K562 (cell line): ENCODE measurements around the gene BBX. TPM values are rescaled to one million over a fixed set of nuclear protein-coding genes. Genes with fewer than 3 reads are reported as not detected.

Experiments
- ATAC-seq: fragments of 200-7000 bp; cut with Tn5 transposase; 3 replicates; pipeline ENCODE4 v1.9.1; 2020; ENCODE audit warnings: moderate library complexity
- BruUV-seq: library from RNA; stranded (reverse); fragments of 400-500 nt; replicated peaks from 2 replicates; lab custom pipeline; 2021; lab: Mats Ljungman, UMichigan
- CTCF ChIA-PET: fragments of 300-600 bp; formaldehyde crosslinking; extraction: SDS; loops from one replicate; lab custom pipeline; 2021; ENCODE audit warnings: low intra/inter-chr PET ratio; lab: Yijun Ruan, JAX
- POLR2A ChIA-PET: fragments of 300-600, 350-650 bp; sonication (Branson Sonifier 250); formaldehyde crosslinking; extraction: SDS; loops from one replicate; lab custom pipeline; 2021; ENCODE audit warnings: antibody characterized with exemption, inconsistent platforms; lab: Yijun Ruan, JAX
- DNase-seq, 4 experiments: peaks; one replicate each; pipeline versions ENCODE4 v3.0.0 to v3.0.0-alpha.2; 2011 to 2018; ENCODE audit warnings: low spot score in 3 of 4, mixed read lengths in 3 of 4; ENCODE audit errors: extremely low read depth in 1 of 4
- FAIRE-seq: peaks from 2 replicates; lab custom pipeline; 2011; peaks lifted over from hg19 to GRCh38; lab: Jason Lieb, UNC
- H2AFZ ChIP-seq: 2 replicates; pipeline ENCODE4 v1.6.0; 2011; ENCODE audit warnings: low read depth, low read length, control low read depth, inconsistent platforms
- H3K27ac ChIP-seq: fragments of 200-600 bp; 3 replicates; pipeline ENCODE4 v1.8.0; 2011; ENCODE audit warnings: low read depth, mild to moderate bottlenecking, control low read depth, inconsistent platforms, low read length, moderate library complexity, mixed read lengths; ENCODE audit errors: extremely low read depth
- H3K27me3 ChIP-seq, 2 experiments: fragments of 300-600 bp in 1 of 2; 2 replicates in 1 of 2; 3 replicates in 1 of 2; pipeline versions ENCODE4 v1.6.0 to v1.8.0; 2011; ENCODE audit warnings: inconsistent platforms in 2 of 2, low read length in 2 of 2, mild to moderate bottlenecking in 1 of 2, mixed read lengths in 1 of 2, moderate library complexity in 1 of 2; ENCODE audit not compliant: control insufficient read depth in 2 of 2, insufficient read depth in 2 of 2
- H3K36me3 ChIP-seq: fragments of 300-600 bp; 3 replicates; pipeline ENCODE4 v1.8.0; 2011; ENCODE audit warnings: mild to moderate bottlenecking, low read length, inconsistent platforms; ENCODE audit not compliant: control insufficient read depth, insufficient read depth
- H3K4me1 ChIP-seq, 2 experiments: fragments of 200-600 bp in 1 of 2; replicated peaks in 1 of 2; 2 replicates in 1 of 2; 3 replicates in 1 of 2; pipeline versions ENCODE4 v1.5.1 to v1.8.0; 2011; ENCODE audit warnings: inconsistent platforms in 2 of 2, low read length in 2 of 2, mild to moderate bottlenecking in 1 of 2, mixed read lengths in 1 of 2, moderate library complexity in 1 of 2; ENCODE audit not compliant: control insufficient read depth in 2 of 2, insufficient read depth in 2 of 2
- H3K4me2 ChIP-seq: 2 replicates; pipeline ENCODE4 v1.6.1; 2011; ENCODE audit warnings: low read length, control low read depth, inconsistent platforms, mixed read lengths; ENCODE audit not compliant: insufficient read depth
- H3K4me3 ChIP-seq: fragments of 200-600 bp; sonication (generic), shearing (Covaris generic); 2 replicates; pipeline ENCODE4 v1.5.1; 2016; ENCODE audit warnings: control low read depth, inconsistent platforms
- H3K79me2 ChIP-seq: fragments of 200-600 bp; 3 replicates; pipeline ENCODE4 v1.8.0; 2011; ENCODE audit warnings: low read length, inconsistent platforms; ENCODE audit not compliant: control insufficient read depth, insufficient read depth
- H3K9ac ChIP-seq, 2 experiments: 2 replicates each; pipeline versions ENCODE4 v1.6.0 to v1.6.1; 2011; ENCODE audit warnings: low read depth in 2 of 2, low read length in 2 of 2, control low read depth in 1 of 2, inconsistent platforms in 1 of 2, mild to moderate bottlenecking in 1 of 2, mixed read lengths in 1 of 2; ENCODE audit not compliant: insufficient read depth in 1 of 2
- H3K9me1 ChIP-seq: one replicate; pipeline ENCODE4 v1.6.0; 2011; ENCODE audit warnings: inconsistent platforms, mild to moderate bottlenecking, low read length, moderate library complexity; ENCODE audit not compliant: control insufficient read depth, insufficient read depth
- H3K9me3 ChIP-seq: replicated peaks from 2 replicates; pipeline ENCODE4 v1.5.1; 2011; ENCODE audit warnings: low read depth, low read length, inconsistent platforms; ENCODE audit not compliant: control insufficient read depth, insufficient read depth
- H4K20me1 ChIP-seq: replicated peaks from 2 replicates; pipeline ENCODE4 v1.6.1; 2011; ENCODE audit warnings: low read length, inconsistent platforms, mixed read lengths; ENCODE audit not compliant: control insufficient read depth, insufficient read depth
- BACH1 ChIP-seq: fragments of 200-800 bp; sonication (Bioruptor generic); IDR thresholded peaks from 2 replicates; pipeline ENCODE4 v1.6.1; 2016; ENCODE audit warnings: missing genetic modification characterization, missing compliant biosample characterization
- RAD21 ChIP-seq, 2 experiments: fragments of 250-450 bp in 1 of 2; fragments of 450-650 bp in 1 of 2; sonication (Bioruptor Pico) in 1 of 2; formaldehyde crosslinking in 1 of 2; IDR thresholded peaks in 1 of 2; conservative IDR thresholded peaks in 1 of 2; 2 replicates each; pipeline versions ENCODE4 v1.4.0 to v1.8.0; 2020 to 2022; ENCODE audit warnings: mild to moderate bottlenecking in 2 of 2, moderate library complexity in 1 of 2
- WHSC1 ChIP-seq: IDR thresholded peaks from one replicate; pipeline ENCODE4 v1.6.1; 2012; ENCODE audit warnings: low read length, control low read depth, inconsistent platforms
- WGBS: fragments of 100-300 bp; shearing (Covaris generic); methylation state at CpG from one replicate; pipeline ENCODE4 v1.1.6; 2016; ENCODE audit warnings: low coverage, mixed read lengths; ENCODE audit not compliant: insufficient coverage; ENCODE audit errors: missing lambda C conversion rate; 5-methylcytosine and 5-hydroxymethylcytosine counted together
- in situ Hi-C: fragments of 300-500 bp; cut with MboI; formaldehyde crosslinking; loops from 4 replicates; pipeline ENCODE4 v1.15.0; 2018; ENCODE audit warnings: inconsistent platforms, mixed read lengths
- intact Hi-C: fragments of 100-400 bp; cut with micrococcal nuclease; formaldehyde crosslinking; loops from 2 replicates; pipeline ENCODE4 v1.14.2; 2022
- polyA plus RNA-seq, 8 experiments: library from polyadenylated mRNA; depleted of rRNA in 4 of 8; stranded (reverse) in 5 of 8; unstranded in 3 of 8; fragments of >200 nt; fragmentation: Nextera tagmentation in 2 of 8; fragmentation: Illumina TruSeq in 1 of 8; extraction: Ambion mirVana in 2 of 8; extraction: Trizol in 1 of 8; gene quantifications; 2 replicates each; pipeline versions ENCODE4 v1.2.1 to v1.2.3, GENCODE V29; 2011 to 2014; ENCODE audit warnings: inconsistent platforms in 1 of 8, missing spikeins in 1 of 8
- total RNA-seq, 7 experiments: library from RNA; depleted of rRNA in 6 of 7; stranded (reverse); fragments of >200 nt in 6 of 7; fragmentation: Illumina TruSeq in 2 of 7; extraction: Trizol in 2 of 7; gene quantifications; 2 replicates each; pipeline versions ENCODE4 v1.2.1 to v1.2.3, GENCODE V29; 2011 to 2021; ENCODE audit warnings: low replicate concordance in 1 of 7
- TF ChIP-seq, protein P1 (sequence below), 3 experiments: IDR thresholded peaks in 2 of 3; conservative IDR thresholded peaks in 1 of 3; 2 replicates each; pipeline ENCODE4 v1.5.1; 2011 to 2012; ENCODE audit warnings: low read length in 3 of 3, mild to moderate bottlenecking in 3 of 3, control low read depth in 2 of 3, improper control_type of control experiment in 1 of 3, inconsistent platforms in 1 of 3, low read depth in 1 of 3, mixed read lengths in 1 of 3, moderate library complexity in 1 of 3; ENCODE audit not compliant: insufficient read depth in 2 of 3
- TF ChIP-seq, protein P2 (sequence below), 2 experiments: fragments of 450-650 bp; formaldehyde crosslinking in 1 of 2; IDR thresholded peaks; 2 replicates each; pipeline versions ENCODE4 v1.4.0 to v1.6.1; 2014 to 2020; ENCODE audit warnings: mild to moderate bottlenecking in 2 of 2, borderline replicate concordance in 1 of 2, low read depth in 1 of 2

The BBX gene
- total and polyA plus RNA-seq, 9 of the 15 experiments (the other 6 are each of a cell fraction or from before 2014, with no cell fraction given), result 4.9 to 19.5 (median 11.8) TPM

DNA sequence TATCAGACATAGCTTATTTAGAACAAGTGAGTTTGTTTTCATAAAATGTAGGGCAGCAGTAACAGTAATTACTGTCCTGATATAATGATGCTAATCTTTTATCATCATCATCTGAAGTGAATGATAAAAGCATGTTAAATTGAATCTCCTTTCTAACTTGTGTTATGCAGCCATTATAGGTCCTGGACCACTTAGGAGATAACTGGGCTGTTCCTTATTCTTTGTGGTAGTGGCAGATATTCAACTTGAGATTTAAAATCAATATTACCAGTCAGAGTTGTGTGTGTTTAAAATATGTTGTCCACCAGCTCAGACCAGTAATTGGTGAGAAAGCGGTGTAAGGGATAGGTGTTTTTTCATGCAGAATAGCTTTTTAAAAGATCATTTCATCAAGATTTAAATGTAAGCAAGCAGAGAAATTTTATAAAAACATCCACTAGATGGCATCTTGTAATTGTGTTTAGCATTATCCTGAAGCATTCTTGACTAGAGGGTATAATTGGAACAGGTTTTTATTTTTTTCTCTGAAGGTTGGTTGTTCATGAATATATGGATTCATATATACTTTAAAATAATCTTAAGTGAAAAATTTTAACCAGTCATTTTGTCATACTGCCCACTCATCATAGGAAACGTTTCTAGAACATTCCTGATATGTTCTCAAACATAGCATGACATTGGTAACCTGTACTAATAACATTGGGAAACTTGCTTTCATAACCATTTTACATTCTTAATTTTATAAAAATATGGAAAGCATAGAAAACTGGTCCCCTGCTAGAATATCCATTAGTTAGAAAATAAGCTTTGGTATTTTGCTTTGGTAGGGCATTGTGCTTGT, 153.9 kb downstream of the BBX start:
- intact Hi-C loops (loop anchor here (2.0 to 10.0 kb wide), 3 partner anchors 66 to 442 kb away; no protein-coding TSS in a partner anchor), in situ Hi-C loops (no loop called here)
- no peaks in the 10 kb centered on the region for H3K9me3 ChIP-seq
- FAIRE-seq, result no peak
- no peaks in the 10 kb centered on the region for H3K9me1 ChIP-seq
- no peak overlapping the region for H3K4me2 ChIP-seq
- TF ChIP-seq WHSC1, result no peak
- TF ChIP-seq RAD21 (CRISPR knock-in tag; conservative IDR thresholded peaks at IDR 0.05 in 1 of 2, IDR thresholded peaks at IDR 0.05 in 1 of 2), result peak; percentile 41 to 53; a peak in 3 of 4 replicates
- no peak for TF ChIP-seq BACH1 (tag)
- TF ChIP-seq, protein P1, sequence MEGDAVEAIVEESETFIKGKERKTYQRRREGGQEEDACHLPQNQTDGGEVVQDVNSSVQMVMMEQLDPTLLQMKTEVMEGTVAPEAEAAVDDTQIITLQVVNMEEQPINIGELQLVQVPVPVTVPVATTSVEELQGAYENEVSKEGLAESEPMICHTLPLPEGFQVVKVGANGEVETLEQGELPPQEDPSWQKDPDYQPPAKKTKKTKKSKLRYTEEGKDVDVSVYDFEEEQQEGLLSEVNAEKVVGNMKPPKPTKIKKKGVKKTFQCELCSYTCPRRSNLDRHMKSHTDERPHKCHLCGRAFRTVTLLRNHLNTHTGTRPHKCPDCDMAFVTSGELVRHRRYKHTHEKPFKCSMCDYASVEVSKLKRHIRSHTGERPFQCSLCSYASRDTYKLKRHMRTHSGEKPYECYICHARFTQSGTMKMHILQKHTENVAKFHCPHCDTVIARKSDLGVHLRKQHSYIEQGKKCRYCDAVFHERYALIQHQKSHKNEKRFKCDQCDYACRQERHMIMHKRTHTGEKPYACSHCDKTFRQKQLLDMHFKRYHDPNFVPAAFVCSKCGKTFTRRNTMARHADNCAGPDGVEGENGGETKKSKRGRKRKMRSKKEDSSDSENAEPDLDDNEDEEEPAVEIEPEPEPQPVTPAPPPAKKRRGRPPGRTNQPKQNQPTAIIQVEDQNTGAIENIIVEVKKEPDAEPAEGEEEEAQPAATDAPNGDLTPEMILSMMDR (IDR thresholded peaks at IDR 0.05 in 2 of 3, conservative IDR thresholded peaks at IDR 0.05 in 1 of 3; ENCODE audit: insufficient read depth in 2 of 3, low read depth in 1 of 3, low read length in 3 of 3), result peak in 2 of 3 experiments; percentile 34 to 52; a peak in 3 of 6 replicates
- TF ChIP-seq, protein P2, sequence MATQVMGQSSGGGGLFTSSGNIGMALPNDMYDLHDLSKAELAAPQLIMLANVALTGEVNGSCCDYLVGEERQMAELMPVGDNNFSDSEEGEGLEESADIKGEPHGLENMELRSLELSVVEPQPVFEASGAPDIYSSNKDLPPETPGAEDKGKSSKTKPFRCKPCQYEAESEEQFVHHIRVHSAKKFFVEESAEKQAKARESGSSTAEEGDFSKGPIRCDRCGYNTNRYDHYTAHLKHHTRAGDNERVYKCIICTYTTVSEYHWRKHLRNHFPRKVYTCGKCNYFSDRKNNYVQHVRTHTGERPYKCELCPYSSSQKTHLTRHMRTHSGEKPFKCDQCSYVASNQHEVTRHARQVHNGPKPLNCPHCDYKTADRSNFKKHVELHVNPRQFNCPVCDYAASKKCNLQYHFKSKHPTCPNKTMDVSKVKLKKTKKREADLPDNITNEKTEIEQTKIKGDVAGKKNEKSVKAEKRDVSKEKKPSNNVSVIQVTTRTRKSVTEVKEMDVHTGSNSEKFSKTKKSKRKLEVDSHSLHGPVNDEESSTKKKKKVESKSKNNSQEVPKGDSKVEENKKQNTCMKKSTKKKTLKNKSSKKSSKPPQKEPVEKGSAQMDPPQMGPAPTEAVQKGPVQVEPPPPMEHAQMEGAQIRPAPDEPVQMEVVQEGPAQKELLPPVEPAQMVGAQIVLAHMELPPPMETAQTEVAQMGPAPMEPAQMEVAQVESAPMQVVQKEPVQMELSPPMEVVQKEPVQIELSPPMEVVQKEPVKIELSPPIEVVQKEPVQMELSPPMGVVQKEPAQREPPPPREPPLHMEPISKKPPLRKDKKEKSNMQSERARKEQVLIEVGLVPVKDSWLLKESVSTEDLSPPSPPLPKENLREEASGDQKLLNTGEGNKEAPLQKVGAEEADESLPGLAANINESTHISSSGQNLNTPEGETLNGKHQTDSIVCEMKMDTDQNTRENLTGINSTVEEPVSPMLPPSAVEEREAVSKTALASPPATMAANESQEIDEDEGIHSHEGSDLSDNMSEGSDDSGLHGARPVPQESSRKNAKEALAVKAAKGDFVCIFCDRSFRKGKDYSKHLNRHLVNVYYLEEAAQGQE (IDR thresholded peaks at IDR 0.05; ENCODE audit: borderline replicate concordance), result peak; percentile 8; the same call in 1 of the 2 replicates
- TF ChIP-seq, protein P2 (CRISPR knock-in tag; IDR thresholded peaks at IDR 0.05; ENCODE audit: low read depth), result no peak
- ChIA-PET CTCF (interaction anchor here (1.0 to 1.4 kb wide), 3 partner anchors 65 to 876 kb away, joined by 3 to 8 read pairs (median 3); no protein-coding TSS in a partner anchor), POLR2A (interaction anchor here (0.5 to 1.9 kb wide), 4 partner anchors 14 to 243 kb away, joined by 3 to 5 read pairs (median 4); no protein-coding TSS in a partner anchor)
- no peak overlapping the region for H3K27ac ChIP-seq
- H3K36me3 ChIP-seq, result no peaks in the 10 kb centered on the region
- BruUV-seq, result no TSS peak
- H3K4me3 ChIP-seq, result no peak overlapping the region
- no peak overlapping the region for H2AFZ ChIP-seq
- H3K79me2 ChIP-seq, result no peaks in the 10 kb centered on the region
- 26% methylated on average over 2 of the region's 2 CpGs for WGBS
- no peaks in the 10 kb centered on the region for H3K27me3 ChIP-seq
- no peaks in the 10 kb centered on the region for H3K4me1 ChIP-seq
- peak in 1 of 4 experiments; percentile 4 for DNase-seq
- H4K20me1 ChIP-seq, result 0 out of 2 replicates have a peak, but pooled peaks cover 5% of the 10 kb centered on the region
- no peak for ATAC-seq
- no peak overlapping the region for H3K9ac ChIP-seq
